ENCODE results near the gene MTHFR.

The MTHFR gene

DNA sequence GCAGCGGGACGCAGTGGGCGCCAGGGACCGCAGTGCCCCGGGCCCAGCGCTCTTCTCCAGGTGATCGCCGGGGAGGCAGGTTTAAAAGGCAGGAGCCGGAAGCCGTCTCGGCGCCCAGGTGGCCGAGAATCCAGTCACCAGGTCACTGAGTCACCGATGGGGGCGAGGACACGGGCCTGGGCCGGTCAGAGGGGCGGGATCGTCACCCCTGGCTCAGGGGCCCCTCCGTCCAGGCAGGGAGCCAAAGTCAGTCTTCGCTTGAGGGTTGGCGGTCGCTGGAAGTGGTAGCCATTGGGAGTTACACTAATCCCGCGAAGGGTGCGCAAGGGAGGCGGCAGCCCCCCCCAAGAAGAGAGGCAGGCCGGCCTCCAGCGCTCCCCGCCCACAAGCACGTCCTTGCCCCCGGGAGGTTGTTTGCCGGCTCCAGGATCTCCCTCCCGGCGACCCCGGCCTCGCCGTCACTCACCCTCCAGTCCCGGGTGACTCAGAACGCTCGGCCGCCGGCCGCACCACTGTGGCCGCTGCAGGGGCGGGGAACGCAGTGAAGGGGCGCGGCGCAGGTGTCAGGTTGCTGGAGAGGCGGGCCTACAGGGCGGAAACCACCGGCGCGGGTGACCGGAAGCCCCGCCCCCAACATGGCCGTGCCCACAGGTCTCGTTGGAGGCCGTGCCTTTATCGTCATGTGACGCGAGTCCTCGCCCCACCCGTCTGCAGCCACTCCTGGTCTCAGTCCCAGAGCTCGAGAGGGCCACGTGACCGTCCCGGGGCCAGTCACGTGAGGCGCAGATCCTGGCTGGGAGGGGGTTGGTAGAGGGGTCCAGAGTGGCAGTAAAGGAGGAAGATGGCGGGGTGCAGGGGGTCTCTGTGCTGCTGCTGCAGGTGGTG is at the start of gene MTHFR, which contains the start of gene CLCN6:
TSS of gene MTHFR (minus strand) at position 543 of the 885 bp plus-strand sequence. CDS start 2,848 bp downstream, outside the sequence.
TSS of gene CLCN6 (plus strand) at position 770 of the 885 bp plus-strand sequence. CDS start at position 842, 72 bp downstream.
- DNase-seq, result peak; percentile 99

DNA sequence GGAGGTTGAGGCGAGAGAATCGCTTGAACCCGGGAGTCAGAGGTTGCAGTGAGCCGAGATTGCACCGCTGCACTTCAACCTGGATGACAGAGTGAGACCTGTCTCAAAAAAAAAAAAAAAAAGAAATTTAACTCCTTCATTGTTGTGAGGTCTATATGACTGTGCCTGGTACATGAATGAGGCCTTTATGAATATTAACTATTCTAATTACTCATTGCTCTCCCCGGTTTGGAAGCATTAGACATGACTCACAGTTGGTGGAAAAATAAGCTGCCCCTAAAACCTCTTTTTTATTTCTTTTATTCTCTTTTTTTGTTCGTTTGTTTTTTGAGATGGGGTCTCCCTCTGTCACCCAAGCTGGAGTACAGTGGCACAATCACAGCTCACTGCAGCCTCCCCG is 49.7 kb upstream of the MTHFR start:
- DNase-seq, result no peak

DNA sequence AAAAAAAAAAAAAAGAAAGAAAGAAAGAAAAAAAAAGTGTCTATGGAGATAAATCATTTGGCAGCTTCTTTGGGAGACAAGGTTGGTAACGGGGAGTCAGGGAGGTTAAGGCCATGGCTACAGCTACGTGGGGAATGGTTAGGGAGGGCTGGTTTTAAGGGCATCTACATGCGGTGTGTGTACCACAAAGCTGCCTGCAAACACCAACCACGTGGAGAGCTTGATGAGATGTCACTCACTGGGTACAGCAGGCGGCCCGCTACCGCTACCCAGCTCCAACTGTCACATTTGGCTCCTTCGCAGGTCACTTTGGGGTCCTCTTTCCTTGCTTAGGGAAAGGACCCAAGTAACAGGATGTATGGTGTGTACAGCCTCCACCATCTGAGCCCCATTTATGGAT is 48.8 kb upstream of the MTHFR start:
- no peak for DNase-seq

GRCh38 chr1:11851180-11851579 is 45.4 kb upstream of the MTHFR start:
- DNase-seq, result no peak

DNA sequence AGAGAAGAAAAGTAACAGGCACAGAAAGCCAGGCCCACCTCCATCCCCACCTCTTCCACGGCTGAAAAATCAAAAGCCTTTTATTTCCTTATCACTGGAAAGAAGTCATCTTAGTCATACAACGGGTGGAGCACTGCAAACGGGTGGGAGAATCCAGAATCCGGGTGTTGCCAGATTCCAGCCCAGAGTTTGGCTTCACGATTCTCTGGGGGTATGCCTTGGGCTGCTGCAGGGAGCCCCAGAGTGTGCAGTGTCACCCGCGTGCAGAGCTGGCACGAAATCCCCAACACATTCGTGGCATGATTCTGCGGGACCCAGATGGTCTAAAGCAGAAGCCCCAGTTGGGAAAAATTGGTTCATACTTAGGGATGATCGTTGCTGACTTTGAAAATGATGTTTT is 44.4 kb upstream of the MTHFR start:
- no peak for DNase-seq

- no peak for DNase-seq
These were observed 42.6 kb upstream of the MTHFR start for GRCh38 chr1:11848373-11848700.

- no peak for DNase-seq
These were observed 42.1 kb upstream of the MTHFR start, which contains the start of gene NPPA for GRCh38 chr1:11847667-11848372. Gene NPPA (minus strand): TSS chr1:11847783. CDS start chr1:11847684, 99 bp downstream.

DNA sequence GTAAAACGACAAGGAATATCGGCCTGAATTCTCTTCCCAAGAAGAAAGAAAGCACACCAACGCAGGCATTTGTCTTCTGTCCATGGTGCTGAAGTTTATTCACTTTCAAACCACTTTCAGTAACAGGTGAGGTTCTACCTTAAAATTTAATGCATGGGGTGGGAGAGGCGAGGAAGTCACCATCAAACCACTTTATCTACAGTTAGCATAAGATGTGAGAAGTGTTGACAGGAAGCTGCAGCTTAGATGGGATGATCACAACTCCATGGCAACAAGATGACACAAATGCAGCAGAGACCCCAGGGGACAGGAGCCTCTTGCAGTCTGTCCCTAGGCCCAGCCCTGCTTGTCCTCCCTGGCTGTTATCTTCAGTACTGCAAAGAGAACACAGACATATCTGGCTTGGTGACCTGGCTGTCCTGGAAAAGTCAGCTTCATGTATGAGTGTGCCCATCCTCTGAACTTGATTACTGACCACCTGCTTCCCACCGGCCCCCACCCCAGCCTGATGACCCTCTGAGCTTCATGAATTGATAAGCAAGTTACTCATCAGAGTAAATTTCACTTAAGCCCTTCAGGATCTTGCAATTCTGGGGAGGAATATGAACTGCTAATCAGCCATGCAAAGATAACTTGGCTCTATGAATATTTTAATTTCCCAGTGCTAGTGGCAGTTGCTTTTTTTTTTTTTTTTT is 40.0 kb upstream of the MTHFR start:
- DNase-seq, result no peak

DNA sequence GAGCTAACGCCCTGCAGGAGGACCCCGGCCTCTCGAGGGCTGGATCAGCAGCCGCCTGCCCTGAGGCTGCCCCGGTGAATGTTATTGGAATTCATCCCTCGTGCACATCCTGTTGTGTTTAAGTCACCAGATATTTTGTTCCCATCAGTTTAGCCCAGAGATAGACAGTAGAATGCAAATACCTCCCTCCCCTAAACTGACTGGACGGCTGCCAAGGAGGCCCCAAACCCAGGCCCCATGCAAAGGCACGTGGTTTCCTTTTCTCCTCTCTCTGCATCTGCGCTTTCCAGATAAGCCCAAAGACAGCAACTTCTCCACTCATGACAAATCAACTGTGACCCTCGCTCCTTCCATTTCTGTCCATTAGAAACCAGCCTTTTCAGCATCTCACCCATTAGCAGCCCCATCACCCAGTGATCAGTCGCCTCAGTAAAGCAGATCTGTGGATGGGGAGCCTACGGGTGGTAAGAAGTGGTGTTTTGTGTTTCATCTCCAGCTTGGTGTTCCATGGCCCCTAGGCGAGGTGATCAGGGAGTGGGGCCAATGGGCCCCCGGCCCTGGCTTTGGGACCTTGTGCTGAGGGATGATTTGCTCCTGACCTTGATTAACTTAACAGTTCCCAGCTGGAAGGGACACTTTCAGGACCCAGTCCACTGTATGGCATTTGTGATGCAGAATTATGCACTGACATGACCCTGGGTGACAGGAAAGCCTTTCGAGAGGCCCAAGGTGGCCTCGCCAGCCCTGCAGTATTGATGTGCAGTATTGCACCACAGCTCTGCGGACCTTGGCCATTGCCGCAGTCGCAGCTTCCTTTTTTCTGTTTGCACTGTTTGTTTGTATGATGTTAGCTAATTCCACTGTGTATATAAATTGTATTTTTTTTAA is 36.6 kb upstream of the MTHFR start:
- no peak for DNase-seq

DNA sequence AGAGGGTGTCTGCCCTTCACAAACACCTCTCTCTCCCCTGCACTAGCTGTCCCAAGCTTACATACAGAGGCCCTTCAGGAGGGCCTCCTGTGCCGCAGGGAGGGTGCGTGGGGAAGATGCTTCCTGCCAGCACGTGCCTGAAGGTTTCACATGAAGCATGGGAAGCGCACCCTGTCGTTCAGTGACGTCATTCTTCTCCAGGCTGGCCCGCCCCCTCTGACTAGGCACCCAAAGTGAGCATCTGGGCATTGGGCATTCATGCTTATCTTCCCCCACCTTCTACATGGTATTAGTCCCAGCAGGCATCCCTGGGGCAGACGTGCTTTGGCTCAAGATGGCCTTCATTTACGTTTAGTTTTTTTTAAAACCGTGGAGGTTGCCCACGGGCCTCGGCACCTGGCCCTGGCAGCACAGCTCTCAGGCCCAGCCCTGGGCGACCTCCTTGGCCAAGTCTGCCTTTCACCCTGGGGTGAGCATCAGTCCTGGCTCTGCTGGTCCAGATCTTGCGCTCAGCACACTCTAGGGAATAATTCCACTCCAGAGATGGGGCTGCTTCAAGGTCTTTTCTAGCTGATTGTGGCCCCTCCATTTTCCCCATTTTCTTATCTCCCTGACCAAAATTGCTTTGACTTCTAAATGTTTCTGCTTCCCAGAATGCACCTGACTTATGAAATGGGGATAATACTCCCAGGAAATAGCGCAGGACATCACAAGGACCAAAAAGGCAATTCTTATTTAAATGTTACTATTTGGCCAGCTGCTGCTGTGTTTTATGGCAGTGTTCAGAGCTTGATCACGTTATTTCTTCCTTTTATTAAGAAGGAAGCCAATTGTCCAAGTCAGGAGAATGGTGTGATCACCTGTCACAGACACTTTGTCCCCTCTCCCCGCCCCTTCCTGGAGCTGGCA is 35.7 kb upstream of the MTHFR start:
- no peak for DNase-seq

DNA sequence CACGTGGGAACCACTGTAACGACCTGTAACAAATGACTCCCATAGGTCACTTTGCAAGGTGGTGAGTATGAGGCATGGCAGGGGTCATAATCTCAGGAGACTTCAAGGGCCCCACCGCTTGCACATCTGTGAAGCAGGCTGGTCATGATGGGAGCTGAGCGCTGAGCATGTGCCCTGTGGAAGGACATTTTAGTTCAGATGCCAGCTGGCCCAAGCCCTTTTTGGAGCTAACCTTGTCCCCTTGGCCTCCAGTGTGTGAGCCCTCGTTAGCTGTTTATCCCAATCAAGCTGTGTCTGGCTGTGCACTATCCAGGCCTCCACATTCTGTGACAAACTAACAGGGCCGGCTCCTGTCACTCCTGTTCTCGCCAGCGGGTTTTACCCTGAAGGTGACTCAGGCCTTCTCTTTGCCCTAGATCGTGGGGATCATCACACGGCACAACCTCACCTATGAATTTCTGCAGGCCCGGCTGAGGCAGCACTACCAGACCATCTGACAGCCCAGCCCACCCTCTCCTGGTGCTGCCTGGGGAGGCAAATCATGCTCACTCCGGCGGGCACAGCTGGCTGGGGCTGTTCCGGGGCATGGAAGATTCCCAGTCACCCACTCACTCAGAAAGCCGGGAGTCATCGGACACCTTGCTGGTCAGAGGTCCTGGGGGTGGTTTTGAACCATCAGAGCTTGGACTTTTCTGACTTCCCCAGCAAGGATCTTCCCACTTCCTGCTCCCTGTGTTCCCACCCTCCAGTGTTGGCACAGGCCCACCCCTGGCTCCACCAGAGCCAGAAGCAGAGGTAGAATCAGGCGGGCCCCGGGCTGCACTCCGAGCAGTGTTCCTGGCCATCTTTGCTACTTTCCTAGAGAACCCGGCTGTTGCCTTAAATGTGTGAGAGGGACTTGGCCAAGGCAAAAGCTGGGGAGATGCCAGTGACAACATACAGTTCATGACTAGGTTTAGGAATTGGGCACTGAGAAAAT is 34.3 kb upstream of the MTHFR start:
- no peak for DNase-seq

GRCh38 chr1:11838349-11839272 is 32.8 kb upstream of the MTHFR start:
- peak; percentile 82 for DNase-seq

DNA sequence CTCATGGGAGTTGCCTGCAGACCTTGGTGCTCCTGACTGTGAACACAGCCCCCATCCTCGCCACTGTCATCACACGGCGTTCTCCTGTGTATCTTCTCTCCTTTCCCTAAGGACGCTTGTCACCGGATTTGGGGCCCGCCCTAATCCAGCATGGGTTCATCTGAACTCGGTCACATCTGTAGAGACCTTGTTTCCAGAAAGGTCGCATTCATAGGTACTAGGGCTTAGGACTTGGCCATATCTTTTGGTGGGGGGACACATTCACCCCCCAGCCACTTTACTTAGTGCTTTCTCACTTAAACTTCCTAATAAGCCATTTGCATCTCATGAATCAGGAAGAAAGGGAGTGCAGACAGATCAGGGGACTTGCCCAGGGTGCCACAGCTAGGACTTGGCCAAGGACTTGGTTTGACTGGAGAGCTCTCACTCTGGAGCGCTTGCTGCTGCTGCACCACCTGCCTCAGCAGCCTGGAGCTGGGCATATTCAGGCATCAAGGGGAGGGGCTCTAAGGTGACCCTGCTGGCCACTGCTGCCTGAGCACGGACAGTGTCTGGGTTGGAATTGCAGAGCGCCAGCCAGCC is 32.1 kb upstream of the MTHFR start:
- DNase-seq, result no peak

GRCh38 chr1:11836955-11837766 is 31.4 kb upstream of the MTHFR start:
- DNase-seq, result no peak

GRCh38 chr1:11835441-11836225 is 29.9 kb upstream of the MTHFR start:
- no peak for DNase-seq

DNA sequence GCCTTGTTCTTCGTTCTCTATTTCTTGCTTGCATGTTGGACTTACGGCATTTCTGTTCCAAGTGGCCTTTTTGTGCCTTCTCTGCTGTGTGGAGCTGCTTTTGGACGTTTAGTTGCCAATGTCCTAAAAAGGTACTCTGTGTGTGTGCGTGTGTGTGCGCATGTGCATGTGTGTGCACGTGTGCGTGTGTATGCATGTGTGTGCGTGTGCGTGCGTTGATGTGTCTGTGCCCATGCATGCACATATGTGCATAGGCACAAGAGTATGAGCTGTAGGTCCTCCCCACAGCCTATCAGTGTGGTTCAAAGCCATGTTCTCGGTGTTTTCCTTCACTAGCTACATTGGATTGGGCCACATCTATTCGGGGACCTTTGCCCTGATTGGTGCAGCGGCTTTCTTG is 28.1 kb upstream of the MTHFR start:
- no peak for DNase-seq

GRCh38 chr1:11833497-11833896 is 27.7 kb upstream of the MTHFR start:
- DNase-seq, result no peak

Measured in stimulated activated CD8-positive, alpha-beta memory T cell treated with anti-CD3 and anti-CD28 coated beads, Interleukin-4, amount 100 ng/mL, for 48 hours (primary cell).